Measurements from ENCODE around the gene LIM2. TPM values are rescaled to one million over a fixed set of nuclear protein-coding genes. Genes with fewer than 3 reads are reported as not detected.
"Not testable (repeated sequence)": the region's sequence is repeated elsewhere in the genome, so short reads cannot be mapped to it uniquely, and the experiment has no call there.

LIM2 gene
- total and polyA plus RNA-seq, 4 donors = not detected

DNA sequence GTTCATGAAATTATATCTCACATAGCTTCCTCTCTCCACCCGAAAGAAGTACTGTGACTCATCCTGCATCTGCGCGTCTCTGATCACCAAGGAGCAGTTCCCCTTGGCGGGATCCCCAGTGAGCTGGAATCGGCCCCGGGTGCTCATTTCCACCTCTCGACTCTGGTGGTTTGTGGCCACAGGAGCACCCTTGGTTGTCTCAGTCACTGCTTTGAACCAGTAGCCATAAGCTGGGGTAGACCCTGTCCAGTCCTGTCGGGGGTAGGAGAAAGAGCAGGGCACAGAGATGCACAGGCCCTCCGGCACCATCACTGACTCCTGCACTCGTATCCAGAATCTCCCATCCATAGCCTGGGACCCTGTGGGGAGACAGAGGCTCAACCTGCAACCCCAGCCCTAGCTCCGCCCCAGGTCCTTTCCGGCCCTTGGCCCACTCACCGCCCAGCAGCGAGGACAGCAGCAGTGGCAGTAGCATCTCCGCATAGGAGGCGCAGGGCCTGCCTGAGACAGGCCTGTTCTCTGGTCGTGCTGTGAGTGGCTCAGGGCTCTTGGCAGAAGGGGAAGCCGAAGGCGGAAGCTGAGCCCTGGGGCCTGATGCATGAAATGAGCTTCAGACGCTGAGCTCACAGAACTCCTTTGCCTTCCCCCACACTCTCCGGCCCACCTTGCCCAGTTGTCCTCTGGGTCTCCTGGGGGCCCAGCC is 29.5 kb upstream of the LIM2 start, which contains the start of gene SIGLEC10:
Gene SIGLEC10 (minus strand): TSS at position 536 of the 703 bp plus-strand sequence. CDS start 61 bp downstream, at position 475.
- Histone ChIP-seq H3K27ac (ENCODE audit: low read depth in 1 of 2, low read length in 1 of 2) (peak within 1 kb of the TSS in 1 of 2 donors; percentile 72), H3K4me1 (ENCODE audit: control insufficient read depth in 5 of 5, insufficient read depth in 5 of 5, low read length in 5 of 5) (no peaks in the 10 kb centered on the region), H3K36me3 (ENCODE audit: control insufficient read depth in 4 of 4, insufficient read depth in 4 of 4, low read length in 4 of 4) (no peaks in the 10 kb centered on the region), H3K9ac (ENCODE audit: insufficient read depth in 1 of 2, low read length in 2 of 2) (no peak within 1 kb of the TSS), H3K27me3 (ENCODE audit: control insufficient read depth in 3 of 3, insufficient read depth in 3 of 3, low read length in 2 of 3) (no peaks in the 10 kb centered on the region), H3K9me3 (ENCODE audit: control insufficient read depth in 4 of 4, insufficient read depth in 3 of 4, low read length in 3 of 4) (no peaks in the 10 kb centered on the region), H3K4me3 (no peak within 1 kb of the TSS)
- TF ChIP-seq, protein P1, sequence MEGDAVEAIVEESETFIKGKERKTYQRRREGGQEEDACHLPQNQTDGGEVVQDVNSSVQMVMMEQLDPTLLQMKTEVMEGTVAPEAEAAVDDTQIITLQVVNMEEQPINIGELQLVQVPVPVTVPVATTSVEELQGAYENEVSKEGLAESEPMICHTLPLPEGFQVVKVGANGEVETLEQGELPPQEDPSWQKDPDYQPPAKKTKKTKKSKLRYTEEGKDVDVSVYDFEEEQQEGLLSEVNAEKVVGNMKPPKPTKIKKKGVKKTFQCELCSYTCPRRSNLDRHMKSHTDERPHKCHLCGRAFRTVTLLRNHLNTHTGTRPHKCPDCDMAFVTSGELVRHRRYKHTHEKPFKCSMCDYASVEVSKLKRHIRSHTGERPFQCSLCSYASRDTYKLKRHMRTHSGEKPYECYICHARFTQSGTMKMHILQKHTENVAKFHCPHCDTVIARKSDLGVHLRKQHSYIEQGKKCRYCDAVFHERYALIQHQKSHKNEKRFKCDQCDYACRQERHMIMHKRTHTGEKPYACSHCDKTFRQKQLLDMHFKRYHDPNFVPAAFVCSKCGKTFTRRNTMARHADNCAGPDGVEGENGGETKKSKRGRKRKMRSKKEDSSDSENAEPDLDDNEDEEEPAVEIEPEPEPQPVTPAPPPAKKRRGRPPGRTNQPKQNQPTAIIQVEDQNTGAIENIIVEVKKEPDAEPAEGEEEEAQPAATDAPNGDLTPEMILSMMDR (IDR thresholded peaks at IDR 0.05; ENCODE audit: control extremely low read depth, extremely low read depth) = no peak
- DNase-seq (no peak), ATAC-seq (ENCODE audit: insufficient read depth, low FRiP score) (peak; percentile 45)
- 17 to 48% methylated on average over 21 of the region's 21 CpGs for WGBS, 2 donors

DNA sequence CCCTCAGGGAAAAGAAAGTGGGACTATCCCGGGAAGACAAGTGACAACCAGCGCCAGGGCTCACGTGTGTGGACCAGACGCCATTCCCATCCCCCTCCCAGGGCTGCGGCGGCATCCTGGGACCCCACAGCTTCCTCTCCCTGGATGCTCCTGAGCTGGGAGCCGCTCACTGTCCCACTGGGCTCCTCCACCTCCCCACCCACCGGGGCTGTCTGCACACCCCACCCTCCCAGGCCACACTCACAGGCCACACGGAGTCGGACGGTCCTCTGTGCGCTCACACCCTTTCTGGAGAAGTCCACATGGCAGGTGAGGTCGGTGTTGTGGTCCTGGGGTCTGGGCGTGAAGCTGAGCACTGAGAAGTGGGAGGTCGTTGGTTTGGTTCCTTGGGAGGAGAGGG is 28.6 kb upstream of the LIM2 start:
- not testable (repeated sequence) for H3K9ac ChIP-seq (ENCODE audit: insufficient read depth in 1 of 2, low read length in 2 of 2); ATAC-seq (ENCODE audit: insufficient read depth, low FRiP score); H3K27ac ChIP-seq (ENCODE audit: low read depth in 1 of 2, low read length in 1 of 2)

DNA sequence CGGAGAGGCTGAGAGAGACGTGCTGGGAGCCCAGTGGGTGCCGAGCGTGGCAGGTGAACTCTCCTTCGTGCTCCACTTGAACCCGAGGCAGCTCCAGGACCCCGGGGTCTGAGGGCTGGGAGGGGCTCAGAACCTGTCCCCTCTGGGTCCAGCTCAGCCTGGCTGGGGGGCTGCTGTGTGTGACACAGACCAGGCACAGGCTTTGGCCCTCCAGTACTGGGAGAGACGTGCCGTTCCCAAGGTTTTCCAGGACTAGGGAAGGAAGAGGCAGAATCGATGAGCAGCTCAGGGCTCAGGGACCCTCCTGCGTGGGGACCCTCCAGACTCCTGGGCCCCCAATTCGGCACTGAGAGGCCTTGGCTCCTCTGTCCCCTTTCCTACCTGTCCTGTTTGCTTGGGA is 27.4 kb upstream of the LIM2 start:
- TF ChIP-seq, protein P1 (IDR thresholded peaks at IDR 0.05; ENCODE audit: control extremely low read depth, extremely low read depth) = no peak
- Histone ChIP-seq H3K27me3 (ENCODE audit: control insufficient read depth in 3 of 3, insufficient read depth in 3 of 3, low read length in 2 of 3) (no peaks in the 10 kb centered on the region), H3K9ac (ENCODE audit: insufficient read depth in 1 of 2, low read length in 2 of 2) (no peak overlapping the region), H3K4me3 (no peak overlapping the region), H3K4me1 (ENCODE audit: control insufficient read depth in 5 of 5, insufficient read depth in 5 of 5, low read length in 5 of 5) (no peaks in the 10 kb centered on the region), H3K27ac (ENCODE audit: low read depth in 1 of 2, low read length in 1 of 2) (no peak overlapping the region), H3K9me3 (ENCODE audit: control insufficient read depth in 4 of 4, insufficient read depth in 3 of 4, low read length in 3 of 4) (no peaks in the 10 kb centered on the region), H3K36me3 (ENCODE audit: control insufficient read depth in 4 of 4, insufficient read depth in 4 of 4, low read length in 4 of 4) (no peaks in the 10 kb centered on the region)
- WGBS, 2 donors = 85 to 91% methylated on average over 12 of the region's 12 CpGs
- ATAC-seq (ENCODE audit: insufficient read depth, low FRiP score) (no peak), DNase-seq (no peak)

More for the DNA sequence above, 28.6 kb upstream of the LIM2 start:
- 75 to 85% methylated on average over 12 to 15 of the region's 15 CpGs for WGBS, 2 donors
- H3K9me3 ChIP-seq (ENCODE audit: control insufficient read depth in 4 of 4, insufficient read depth in 3 of 4, low read length in 3 of 4); H3K4me1 ChIP-seq (ENCODE audit: control insufficient read depth in 5 of 5, insufficient read depth in 5 of 5, low read length in 5 of 5); H3K27me3 ChIP-seq (ENCODE audit: control insufficient read depth in 3 of 3, insufficient read depth in 3 of 3, low read length in 2 of 3); DNase-seq; H3K4me3 ChIP-seq; H3K36me3 ChIP-seq (ENCODE audit: control insufficient read depth in 4 of 4, insufficient read depth in 4 of 4, low read length in 4 of 4): not testable (repeated sequence)

DNA sequence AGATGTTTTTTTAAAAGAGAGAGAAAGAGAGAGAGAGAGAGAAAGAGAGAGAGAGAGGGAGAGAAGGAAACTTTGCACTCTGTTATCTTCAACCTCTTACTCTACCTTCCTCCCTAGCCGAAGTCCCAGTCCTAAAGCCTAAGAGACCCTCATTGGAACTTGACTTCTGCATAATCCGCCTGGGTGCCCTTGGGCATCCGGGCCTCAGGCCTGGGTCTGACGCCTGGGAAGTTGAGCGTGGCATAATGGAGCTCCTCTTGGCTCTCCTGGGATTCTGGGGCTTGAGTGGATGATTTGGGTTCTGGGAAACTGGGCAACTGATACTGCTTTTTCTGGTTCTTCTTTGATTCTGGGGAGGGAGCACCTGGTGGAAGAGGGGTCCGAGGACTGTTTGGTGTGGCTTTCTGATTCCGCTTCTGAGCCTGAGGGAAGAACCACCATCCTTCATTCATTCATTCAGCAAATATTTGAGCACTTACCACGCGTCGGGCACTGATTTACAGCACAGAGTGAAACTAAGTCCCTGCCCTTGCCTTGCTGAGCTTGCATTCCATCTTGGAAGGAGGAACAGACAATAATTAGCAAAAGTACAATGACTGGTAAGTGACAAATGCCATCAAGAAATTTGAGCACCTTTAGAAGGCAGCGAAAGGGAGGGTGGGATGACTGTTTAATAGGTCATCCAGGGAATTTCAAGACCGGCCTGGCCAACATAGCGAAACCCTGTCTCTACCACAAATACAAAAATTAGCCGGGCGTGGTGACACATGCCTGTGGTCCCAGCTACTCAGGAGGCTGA is 23.4 kb upstream of the LIM2 start:
- no peaks in the 10 kb centered on the region for H3K4me1 ChIP-seq (ENCODE audit: control insufficient read depth in 5 of 5, insufficient read depth in 5 of 5, low read length in 5 of 5)
- 94% methylated on average over 15 of the region's 15 CpGs for WGBS, 2 donors
- no peak overlapping the region for H3K9ac ChIP-seq (ENCODE audit: insufficient read depth in 1 of 2, low read length in 2 of 2)
- DNase-seq (no peak), ATAC-seq (ENCODE audit: insufficient read depth, low FRiP score) (no peak)
- H3K9me3 ChIP-seq (ENCODE audit: control insufficient read depth in 4 of 4, insufficient read depth in 3 of 4, low read length in 3 of 4) = peaks cover 0 to 4% (median 0%) of the 10 kb centered on the region in 4 donors
- no peak overlapping the region for H3K27ac ChIP-seq (ENCODE audit: low read depth in 1 of 2, low read length in 1 of 2)
- no peak overlapping the region for H3K4me3 ChIP-seq
- H3K27me3 ChIP-seq (ENCODE audit: control insufficient read depth in 3 of 3, insufficient read depth in 3 of 3, low read length in 2 of 3) = no peaks in the 10 kb centered on the region
- no peaks in the 10 kb centered on the region for H3K36me3 ChIP-seq (ENCODE audit: control insufficient read depth in 4 of 4, insufficient read depth in 4 of 4, low read length in 4 of 4)
- TF ChIP-seq, protein P1 (IDR thresholded peaks at IDR 0.05; ENCODE audit: control extremely low read depth, extremely low read depth) = no peak

Data from lung (tissue), 12 donors.